Testis (tissue), 3 donors: Measurements from ENCODE around the gene RILP. TPM values are rescaled to one million over a fixed set of nuclear protein-coding genes. Genes with fewer than 3 reads are reported as not detected.
"Not testable (repeated sequence)": the region's sequence is repeated elsewhere in the genome, so short reads cannot be mapped to it uniquely, and the experiment has no call there.

ENCODE experiments used
- DNase-seq: peaks from one replicate; pipeline ENCODE4 v3.0.0-alpha.2; 2019
- H3K27ac ChIP-seq, 2 donors: fragments of 200-600 bp; sonication (generic); one replicate each; pipeline ENCODE4 v1.5.1; 2019
- H3K27me3 ChIP-seq: fragments of 200-600 bp; sonication (generic); one replicate; pipeline ENCODE4 v1.5.1; 2019
- H3K36me3 ChIP-seq: fragments of 200-600 bp; sonication (generic); one replicate; pipeline ENCODE4 v1.5.1; 2017; ENCODE audit warnings: low read depth; ENCODE audit errors: missing control alignments
- H3K4me1 ChIP-seq: fragments of 200-600 bp; sonication (generic); one replicate; pipeline ENCODE4 v1.5.1; 2019
- H3K4me3 ChIP-seq, 2 donors: fragments of 200-600 bp; sonication (generic); one replicate each; pipeline ENCODE4 v1.5.1; 2017 to 2019
- H3K9me3 ChIP-seq: fragments of 200-600 bp; sonication (generic); one replicate; pipeline ENCODE4 v1.5.1; 2017
- CTCF ChIP-seq, 3 experiments: fragments of 450-650 bp in 2 of 3; fragments of 200-600 bp in 1 of 3; sonication (generic) in 1 of 3; IDR thresholded peaks; one replicate each; pipeline ENCODE4 v1.5.1; 2016 to 2019; ENCODE audit warnings: antibody characterized with exemption in 3 of 3, mild to moderate bottlenecking in 2 of 3, moderate library complexity in 1 of 3
- POLR2A ChIP-seq: fragments of 450-650 bp; IDR thresholded peaks from one replicate; pipeline ENCODE4 v1.6.1; 2017; ENCODE audit warnings: antibody characterized with exemption, mild to moderate bottlenecking, moderate library complexity
- WGBS, 2 donors: methylation state at CpG; one replicate each; pipeline ENCODE4 v1.1.5; 2018; 5-methylcytosine and 5-hydroxymethylcytosine counted together
- intact Hi-C: fragments of 100-400 bp; cut with DNase I; formaldehyde crosslinking; loops from one replicate; pipeline ENCODE4 v1.15.1; 2023; ENCODE audit warnings: low total_unique reads
- polyA plus RNA-seq: library from polyadenylated mRNA; stranded (reverse); fragments of 350-450 nt; fragmentation: Illumina TruSeq; extraction: RNeasy Lipid Tissue Mini Kit (QIAGEN cat#74804); gene quantifications from one replicate; pipeline ENCODE4 v1.2.3, GENCODE V29; 2014; ENCODE audit warnings: low read depth, low replicate concordance; ENCODE audit not compliant: insufficient read depth
- total RNA-seq, 2 donors: library from RNA; depleted of rRNA; stranded (reverse); fragments of >200 nt; gene quantifications; one replicate each; pipeline ENCODE4 v1.2.3, GENCODE V29; 2016

RILP gene
- total and polyA plus RNA-seq, 3 donors from 2014 or later, result 8.4 to 32.5 (median 30.6) TPM

- no peak overlapping the region for H3K27ac ChIP-seq
- no peak overlapping the region for H3K4me3 ChIP-seq
- no peaks in the 10 kb centered on the region for H3K27me3 ChIP-seq
- intact Hi-C loops, result no loop called here
- TF ChIP-seq POLR2A (no peak), CTCF (IDR thresholded peaks at IDR 0.05) (no peak)
- no peaks in the 10 kb centered on the region for H3K4me1 ChIP-seq
- no peaks in the 10 kb centered on the region for H3K9me3 ChIP-seq
- H3K36me3 ChIP-seq, result no peaks in the 10 kb centered on the region
- no peak for DNase-seq
- 67 to 72% methylated on average over 7 of the region's 8 CpGs for WGBS, 2 donors
Observed at GRCh38 chr17:1690544-1691221, 41.0 kb upstream of the RILP start.

GRCh38 chr17:1688405-1688804 is 38.7 kb upstream of the RILP start:
- 69% methylated on average over 6 of the region's 6 CpGs for WGBS, 2 donors
- H3K27me3 ChIP-seq, H3K36me3 ChIP-seq, intact Hi-C loops, H3K27ac ChIP-seq, H3K9me3 ChIP-seq, H3K4me3 ChIP-seq, DNase-seq: not testable (repeated sequence)
- peaks cover 10% of the 10 kb centered on the region for H3K4me1 ChIP-seq

- H3K27ac ChIP-seq, result no peak overlapping the region
- H3K36me3 ChIP-seq, result peaks cover 4% of the 10 kb centered on the region
- H3K9me3 ChIP-seq, result no peaks in the 10 kb centered on the region
- no peaks in the 10 kb centered on the region for H3K27me3 ChIP-seq
- 87 to 93% methylated on average over 7 of the region's 7 CpGs for WGBS, 2 donors
- intact Hi-C loops, result no loop called here
- DNase-seq, result no peak
- H3K4me1 ChIP-seq, result peaks cover 19% of the 10 kb centered on the region
- no peak overlapping the region for H3K4me3 ChIP-seq
- TF ChIP-seq POLR2A (no peak), CTCF (IDR thresholded peaks at IDR 0.05) (no peak)
Observed at GRCh38 chr17:1686086-1686485, 36.4 kb upstream of the RILP start.

GRCh38 chr17:1684378-1685189 is 34.9 kb upstream of the RILP start, which contains the start of gene PRPF8:
TSS of gene PRPF8 (minus strand) at chr17:1684867. CDS start at chr17:1684571, 296 bp downstream.
- 1 to 2% methylated on average over 32 to 66 of the region's 72 CpGs for WGBS, 2 donors
- intact Hi-C loops, result no loop called here
- Histone ChIP-seq H3K4me1 (peaks cover 19% of the 10 kb centered on the region), H3K27me3 (no peaks in the 10 kb centered on the region), H3K27ac (peak within 1 kb of the TSS; percentile 85 to 94), H3K9me3 (no peaks in the 10 kb centered on the region), H3K4me3 (peak within 1 kb of the TSS; percentile 68 to 87), H3K36me3 (peaks cover 4% of the 10 kb centered on the region)
- peak; percentile 99 for DNase-seq
- TF ChIP-seq POLR2A, result peak; percentile 94
- TF ChIP-seq CTCF (IDR thresholded peaks at IDR 0.05), result no peak

GRCh38 chr17:1683459-1683858 is 33.8 kb upstream of the RILP start:
- H3K9me3 ChIP-seq, result no peaks in the 10 kb centered on the region
- intact Hi-C loops, result no loop called here
- H3K36me3 ChIP-seq, result peaks cover 9% of the 10 kb centered on the region
- 48 to 72% methylated on average over 5 of the region's 5 CpGs for WGBS, 2 donors
- H3K27me3 ChIP-seq, result no peaks in the 10 kb centered on the region
- peak overlapping the region in 1 of 2 donors; percentile 85 for H3K27ac ChIP-seq
- no peak for DNase-seq
- H3K4me1 ChIP-seq, result peaks cover 19% of the 10 kb centered on the region
- H3K4me3 ChIP-seq, result peak overlapping the region; percentile 68 to 87
- no peak for TF ChIP-seq POLR2A
- no peak for TF ChIP-seq CTCF (IDR thresholded peaks at IDR 0.05)
